Natural killer cell (primary cell): ENCODE measurements around the gene CPNE4. TPM values are rescaled to one million over a fixed set of nuclear protein-coding genes. Genes with fewer than 3 reads are reported as not detected.
"Not testable (repeated sequence)": the region's sequence is repeated elsewhere in the genome, so short reads cannot be mapped to it uniquely, and the experiment has no call there.

Source experiments
- ATAC-seq, 3 donors: fragments of 150-1000 bp in 2 of 3; fragments of 200-7000 bp in 1 of 3; cut with Tn5 transposase; 1 replicate in 1 of 3; 2 replicates in 2 of 3; pipeline ENCODE4 v1.10.0; 2021; ENCODE audit warnings: mild to moderate bottlenecking in 2 of 3, moderate library complexity in 2 of 3
- DNase-seq, 2 donors: peaks; one replicate each; pipeline versions ENCODE4 v3.0.0 to v3.0.0-alpha.2; 2013 to 2021; ENCODE audit warnings: mixed read lengths in 1 of 2
- H3K27ac ChIP-seq: one replicate; pipeline ENCODE4 v1.5.1; 2013; ENCODE audit warnings: mild to moderate bottlenecking, low read length
- H3K27me3 ChIP-seq: one replicate; pipeline ENCODE4 v1.6.1; 2013; ENCODE audit warnings: low read length; ENCODE audit not compliant: control insufficient read depth, insufficient read depth
- H3K36me3 ChIP-seq: one replicate; pipeline ENCODE4 v1.6.1; 2013; ENCODE audit warnings: low read length; ENCODE audit not compliant: control insufficient read depth, insufficient read depth
- H3K4me1 ChIP-seq: one replicate; pipeline ENCODE4 v1.6.1; 2013; ENCODE audit warnings: low read length; ENCODE audit not compliant: control insufficient read depth, insufficient read depth
- H3K4me3 ChIP-seq: one replicate; pipeline ENCODE4 v1.5.1; 2013; ENCODE audit warnings: low read length
- H3K9me3 ChIP-seq: one replicate; pipeline ENCODE4 v1.6.1; 2013; ENCODE audit warnings: low read length; ENCODE audit not compliant: control insufficient read depth, insufficient read depth
- H3K27ac Mint-ChIP-seq, 2 donors: one replicate each; pipeline ENCODE4 v1.8.0; 2022; ENCODE audit warnings: mild to moderate bottlenecking in 2 of 2, mixed read lengths in 2 of 2, moderate library complexity in 1 of 2
- H3K27me3 Mint-ChIP-seq, 2 donors: one replicate each; pipeline ENCODE4 v1.8.0; 2022; ENCODE audit warnings: low read depth in 2 of 2, mixed read lengths in 2 of 2
- H3K36me3 Mint-ChIP-seq: one replicate; pipeline ENCODE4 v1.8.0; 2022; ENCODE audit warnings: mixed read lengths
- H3K4me1 Mint-ChIP-seq, 2 donors: one replicate each; pipeline ENCODE4 v1.8.0; 2022; ENCODE audit warnings: mixed read lengths in 2 of 2
- H3K4me3 Mint-ChIP-seq: one replicate; pipeline ENCODE4 v1.8.0; 2022; ENCODE audit warnings: mild to moderate bottlenecking, moderate library complexity, mixed read lengths
- H3K9me3 Mint-ChIP-seq, 2 donors: one replicate each; pipeline ENCODE4 v1.8.0; 2022; ENCODE audit warnings: mixed read lengths in 2 of 2
- WGBS: methylation state at CpG from one replicate; pipeline ENCODE4 v1.1.7; 2013; ENCODE audit warnings: missing lambda C conversion rate; ENCODE audit not compliant: insufficient coverage; 5-methylcytosine and 5-hydroxymethylcytosine counted together
- intact Hi-C: fragments of 100-400 bp; cut with micrococcal nuclease; formaldehyde crosslinking; loops from one replicate; pipeline ENCODE4 v1.14.2; 2022
- total RNA-seq, 4 donors: library from RNA; stranded (reverse); fragments of 120-200 nt in 1 of 4; gene quantifications; one replicate each; pipeline versions ENCODE4 v1.2.3 to v1.2.4, GENCODE V29; 2013 to 2022
- TF ChIP-seq, protein P1 (sequence below): fragments of 200-600 bp; IDR thresholded peaks from one replicate; pipeline ENCODE4 v1.8.0; 2022; ENCODE audit warnings: antibody characterized with exemption

The CPNE4 gene
- total RNA-seq, 3 donors from 2014 or later (not counting 1 experiment from before 2014, with no cell fraction given): not detected

DNA sequence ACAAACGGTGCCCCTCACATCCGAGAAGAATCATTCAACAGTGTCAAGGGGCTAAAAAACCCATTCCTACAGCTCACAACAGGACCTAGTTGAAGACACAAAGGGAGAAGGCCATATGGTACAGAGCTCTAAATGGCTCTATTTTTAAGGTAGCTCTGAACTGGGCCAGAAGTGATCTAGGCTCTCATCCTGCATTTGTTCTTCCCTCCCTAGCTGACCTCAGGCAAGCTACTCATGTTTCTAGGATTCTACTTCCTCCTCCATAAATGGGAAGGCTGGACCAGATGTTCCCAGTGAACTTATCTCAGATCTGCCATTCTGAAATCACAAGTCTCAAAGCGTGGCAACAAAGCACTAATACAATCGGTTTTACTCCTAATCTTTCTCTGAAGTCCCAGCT lies 62.3 kb downstream of the CPNE4 start:
- Mint-ChIP-seq H3K4me1 (no peaks in the 10 kb centered on the region), H3K36me3 (no peaks in the 10 kb centered on the region)

DNA sequence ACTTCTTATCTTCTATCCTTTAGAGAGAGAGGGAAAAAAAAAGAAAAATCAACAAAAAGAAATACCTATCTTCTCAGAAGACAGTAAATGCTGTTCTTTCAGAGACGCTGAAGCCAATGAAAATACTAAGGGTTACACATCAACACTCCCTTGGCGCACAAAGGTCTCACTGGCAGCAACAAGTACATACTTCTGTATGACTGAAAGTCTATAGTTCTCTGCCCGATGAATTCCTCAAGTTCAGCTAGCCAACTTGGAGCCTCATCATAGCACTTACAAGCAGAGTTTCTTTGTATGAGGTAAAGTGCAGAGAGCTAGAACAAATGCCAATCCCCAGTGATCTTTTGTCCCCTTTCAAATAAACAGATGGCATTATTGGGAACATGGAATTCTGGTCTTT lies 62.7 kb downstream of the CPNE4 start:
- Mint-ChIP-seq H3K9me3 (peaks cover 3 to 8% of the 10 kb centered on the region in 2 donors), H3K4me3 (no peak overlapping the region), H3K4me1 (no peaks in the 10 kb centered on the region), H3K27me3 (no peaks in the 10 kb centered on the region), H3K36me3 (no peaks in the 10 kb centered on the region), H3K27ac (no peak overlapping the region)
- Histone ChIP-seq H3K27me3 (no peaks in the 10 kb centered on the region), H3K4me3 (no peak overlapping the region), H3K36me3 (no peaks in the 10 kb centered on the region), H3K27ac (no peak overlapping the region), H3K4me1 (no peaks in the 10 kb centered on the region), H3K9me3 (no peaks in the 10 kb centered on the region)
- intact Hi-C loops: no loop called here
- ATAC-seq (no peak), DNase-seq (no peak)
- WGBS: 94% methylated on average over 3 of the region's 3 CpGs
- TF ChIP-seq, protein P1, sequence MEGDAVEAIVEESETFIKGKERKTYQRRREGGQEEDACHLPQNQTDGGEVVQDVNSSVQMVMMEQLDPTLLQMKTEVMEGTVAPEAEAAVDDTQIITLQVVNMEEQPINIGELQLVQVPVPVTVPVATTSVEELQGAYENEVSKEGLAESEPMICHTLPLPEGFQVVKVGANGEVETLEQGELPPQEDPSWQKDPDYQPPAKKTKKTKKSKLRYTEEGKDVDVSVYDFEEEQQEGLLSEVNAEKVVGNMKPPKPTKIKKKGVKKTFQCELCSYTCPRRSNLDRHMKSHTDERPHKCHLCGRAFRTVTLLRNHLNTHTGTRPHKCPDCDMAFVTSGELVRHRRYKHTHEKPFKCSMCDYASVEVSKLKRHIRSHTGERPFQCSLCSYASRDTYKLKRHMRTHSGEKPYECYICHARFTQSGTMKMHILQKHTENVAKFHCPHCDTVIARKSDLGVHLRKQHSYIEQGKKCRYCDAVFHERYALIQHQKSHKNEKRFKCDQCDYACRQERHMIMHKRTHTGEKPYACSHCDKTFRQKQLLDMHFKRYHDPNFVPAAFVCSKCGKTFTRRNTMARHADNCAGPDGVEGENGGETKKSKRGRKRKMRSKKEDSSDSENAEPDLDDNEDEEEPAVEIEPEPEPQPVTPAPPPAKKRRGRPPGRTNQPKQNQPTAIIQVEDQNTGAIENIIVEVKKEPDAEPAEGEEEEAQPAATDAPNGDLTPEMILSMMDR: no peak

More for the DNA sequence above, 62.3 kb downstream of the CPNE4 start:
- WGBS: 67% methylated on average over 4 of the region's 4 CpGs
- H3K27ac Mint-ChIP-seq: no peak overlapping the region
- ATAC-seq (no peak), DNase-seq (no peak)
- peaks cover 3 to 6% of the 10 kb centered on the region in 2 donors for H3K9me3 Mint-ChIP-seq
- TF ChIP-seq, protein P1: no peak
- H3K27me3 ChIP-seq: no peaks in the 10 kb centered on the region
- H3K36me3 ChIP-seq: no peaks in the 10 kb centered on the region
- no peak overlapping the region for H3K27ac ChIP-seq
- H3K4me3 ChIP-seq: no peak overlapping the region
- no peaks in the 10 kb centered on the region for H3K9me3 ChIP-seq
- H3K4me1 ChIP-seq: no peaks in the 10 kb centered on the region
- no peaks in the 10 kb centered on the region for H3K27me3 Mint-ChIP-seq
- H3K4me3 Mint-ChIP-seq: no peak overlapping the region
- intact Hi-C loops: no loop called here

DNA sequence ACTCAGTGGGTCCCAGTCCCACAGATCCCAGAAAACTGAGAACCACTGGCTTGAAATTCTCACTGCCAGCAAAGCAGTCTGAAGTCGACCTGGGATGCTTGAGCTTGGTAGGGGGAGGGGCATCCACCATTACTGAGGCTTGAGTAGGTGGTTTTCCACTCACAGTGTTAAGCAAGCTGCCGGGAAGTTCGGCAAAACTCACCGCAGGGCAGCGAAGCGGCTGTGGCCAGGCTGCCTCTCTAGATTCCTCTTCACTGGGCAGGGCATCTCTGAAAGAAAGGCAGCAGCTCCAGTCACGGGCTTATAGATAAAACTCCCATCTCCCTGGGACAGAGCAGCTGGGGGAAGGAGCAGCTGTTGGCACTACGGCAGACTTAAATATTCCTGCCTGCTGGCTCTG lies 71.4 kb downstream of the CPNE4 start:
- H3K9me3 Mint-ChIP-seq: peaks cover 8 to 18% of the 10 kb centered on the region in 2 donors
- H3K4me3 Mint-ChIP-seq, H3K9me3 ChIP-seq, H3K27me3 ChIP-seq, H3K4me1 Mint-ChIP-seq, ATAC-seq, H3K36me3 Mint-ChIP-seq, H3K36me3 ChIP-seq, DNase-seq, H3K27me3 Mint-ChIP-seq, H3K4me1 ChIP-seq, intact Hi-C loops, H3K27ac ChIP-seq, H3K27ac Mint-ChIP-seq, H3K4me3 ChIP-seq: not testable (repeated sequence)
- WGBS: 59% methylated on average over 8 of the region's 8 CpGs

DNA sequence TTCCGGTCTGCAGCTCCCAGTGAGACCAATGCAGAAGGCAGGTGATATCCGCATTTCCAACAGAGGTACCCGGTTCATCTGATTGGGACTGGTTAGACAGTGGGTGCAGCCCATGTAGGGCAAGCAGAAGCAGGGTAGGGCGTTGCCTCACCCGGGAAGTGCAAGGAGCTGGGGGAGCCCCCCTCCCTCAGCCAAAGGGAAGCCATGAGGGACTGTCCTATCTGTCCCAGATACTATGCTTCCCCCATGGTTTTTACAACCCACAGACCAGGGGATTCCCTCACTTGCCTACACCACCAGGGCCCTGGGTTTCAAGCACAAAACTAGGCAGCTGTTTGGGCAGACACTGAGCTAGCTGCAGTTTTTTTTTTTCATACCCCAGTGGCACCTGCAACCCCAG lies 71.8 kb downstream of the CPNE4 start:
- H3K27me3 Mint-ChIP-seq: no peaks in the 10 kb centered on the region
- no peaks in the 10 kb centered on the region for H3K36me3 ChIP-seq
- no peak overlapping the region for H3K4me3 Mint-ChIP-seq
- TF ChIP-seq, protein P1: no peak
- H3K9me3 ChIP-seq: no peaks in the 10 kb centered on the region
- no peak overlapping the region for H3K4me3 ChIP-seq
- H3K9me3 Mint-ChIP-seq: peaks cover 8 to 18% of the 10 kb centered on the region in 2 donors
- no peak for ATAC-seq
- H3K4me1 Mint-ChIP-seq: no peaks in the 10 kb centered on the region
- intact Hi-C loops: no loop called here
- H3K27ac Mint-ChIP-seq: no peak overlapping the region
- WGBS: 89% methylated on average over 5 of the region's 5 CpGs
- DNase-seq: no peak
- no peaks in the 10 kb centered on the region for H3K36me3 Mint-ChIP-seq
- H3K4me1 ChIP-seq: no peaks in the 10 kb centered on the region
- H3K27ac ChIP-seq: no peak overlapping the region
- H3K27me3 ChIP-seq: no peaks in the 10 kb centered on the region
